Upper lobe of left lung (tissue), 4 donors: ENCODE data around the gene CDHR3.

Experiments used
- CTCF ChIP-seq, 6 experiments: fragments of 450-650 bp in 4 of 6; fragments of 200-600 bp in 2 of 6; sonication (generic) in 2 of 6; IDR thresholded peaks; one replicate each; pipeline ENCODE4 v1.5.1; 2016 to 2019; ENCODE audit warnings: antibody characterized with exemption in 6 of 6
- POLR2AphosphoS5 ChIP-seq, 2 donors: sonication (generic); formaldehyde crosslinking; IDR thresholded peaks; one replicate each; pipeline ENCODE4 v1.5.1; 2017; ENCODE audit warnings: antibody characterized with exemption in 2 of 2

- no peak for TF ChIP-seq CTCF (IDR thresholded peaks at IDR 0.05)
- no peak for TF ChIP-seq POLR2AphosphoS5 (IDR thresholded peaks at IDR 0.05)
Measured at GRCh38 chr7:106052681-106053080, 89.6 kb downstream of the CDHR3 start.
